ENCODE measurements around the gene SLC15A4. TPM values are rescaled to one million over a fixed set of nuclear protein-coding genes. Genes with fewer than 3 reads are reported as not detected.

The SLC15A4 gene
- total RNA-seq, 1 experiment from 2014 or later, result 14.3 TPM

DNA sequence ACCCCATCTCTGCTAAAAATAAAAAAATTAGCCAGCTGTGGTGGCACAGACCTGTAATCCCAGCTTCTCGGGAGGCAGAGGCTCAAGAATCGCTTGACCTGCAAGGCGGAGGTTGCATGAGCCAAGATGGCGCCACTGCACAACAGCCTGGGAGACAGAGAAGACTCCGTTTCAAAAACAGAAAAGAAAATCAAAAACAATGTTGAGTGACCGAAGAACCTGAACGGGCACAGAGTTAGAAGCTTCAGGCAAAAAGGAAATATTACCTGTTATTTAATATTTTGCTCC lies 33.0 kb upstream of the SLC15A4 start:
- Histone ChIP-seq H2AFZ (no peak overlapping the region), H3K4me3 (no peak overlapping the region), H3K9me2 (ENCODE audit: insufficient read depth) (no peaks in the 10 kb centered on the region), H3K79me2 (ENCODE audit: low read depth) (no peaks in the 10 kb centered on the region), H3K9me3 (ENCODE audit: insufficient read depth, low read depth) (no peaks in the 10 kb centered on the region), H4K20me1 (ENCODE audit: insufficient read depth) (no peaks in the 10 kb centered on the region), H3K27me3 (ENCODE audit: insufficient read depth, low read depth) (peaks cover 84% of the 10 kb centered on the region), H3F3A (ENCODE audit: insufficient read depth, low read depth) (no peaks in the 10 kb centered on the region), H3K36me3 (ENCODE audit: low read depth) (no peaks in the 10 kb centered on the region), H3K4me2 (no peak overlapping the region), H3K4me1 (replicated peaks; ENCODE audit: insufficient read depth) (no peaks in the 10 kb centered on the region), H3K27ac (no peak overlapping the region)
- no TSS peak for BruUV-seq (replicated peaks)
- intact Hi-C loops (cut with micrococcal nuclease; ENCODE audit: unreplicated experiment), result no loop called here
- ChIA-PET POLR2A (ENCODE audit: unreplicated experiment) (no interaction called here), CTCF (no interaction called here)
- no peak for DNase-seq
- no peak for TF ChIP-seq CTCF (conservative IDR thresholded peaks at IDR 0.05)
- no peak for TF ChIP-seq EZH2 (IDR thresholded peaks at IDR 0.05; ENCODE audit: low read depth)

GRCh38 chr12:128856035-128856790 lies 32.5 kb upstream of the SLC15A4 start:
- ChIA-PET POLR2A (ENCODE audit: unreplicated experiment) (no interaction called here), CTCF (no interaction called here)
- Histone ChIP-seq H3K27ac (no peak overlapping the region), H3K27me3 (ENCODE audit: insufficient read depth, low read depth) (peaks cover 84% of the 10 kb centered on the region), H3K4me1 (replicated peaks; ENCODE audit: insufficient read depth) (no peaks in the 10 kb centered on the region), H3K79me2 (ENCODE audit: low read depth) (no peaks in the 10 kb centered on the region), H3K9me3 (ENCODE audit: insufficient read depth, low read depth) (no peaks in the 10 kb centered on the region), H3F3A (ENCODE audit: insufficient read depth, low read depth) (no peaks in the 10 kb centered on the region), H3K9me2 (ENCODE audit: insufficient read depth) (no peaks in the 10 kb centered on the region), H2AFZ (no peak overlapping the region), H3K4me2 (no peak overlapping the region), H3K36me3 (ENCODE audit: low read depth) (no peaks in the 10 kb centered on the region), H3K4me3 (no peak overlapping the region), H4K20me1 (ENCODE audit: insufficient read depth) (no peaks in the 10 kb centered on the region)
- BruUV-seq (replicated peaks), result no TSS peak
- intact Hi-C loops (cut with micrococcal nuclease; ENCODE audit: unreplicated experiment), result no loop called here
- no peak for DNase-seq
- TF ChIP-seq EZH2 (IDR thresholded peaks at IDR 0.05; ENCODE audit: low read depth) (no peak), CTCF (conservative IDR thresholded peaks at IDR 0.05) (no peak)

GRCh38 chr12:128853600-128854197 lies 29.9 kb upstream of the SLC15A4 start:
- Histone ChIP-seq H3K79me2 (ENCODE audit: low read depth) (no peaks in the 10 kb centered on the region), H3K4me1 (replicated peaks; ENCODE audit: insufficient read depth) (no peaks in the 10 kb centered on the region), H3K9me3 (ENCODE audit: insufficient read depth, low read depth) (no peaks in the 10 kb centered on the region), H2AFZ (no peak overlapping the region), H4K20me1 (ENCODE audit: insufficient read depth) (no peaks in the 10 kb centered on the region), H3K36me3 (ENCODE audit: low read depth) (no peaks in the 10 kb centered on the region), H3K4me2 (no peak overlapping the region), H3F3A (ENCODE audit: insufficient read depth, low read depth) (no peaks in the 10 kb centered on the region), H3K9me2 (ENCODE audit: insufficient read depth) (no peaks in the 10 kb centered on the region), H3K27ac (no peak overlapping the region), H3K27me3 (ENCODE audit: insufficient read depth, low read depth) (peaks cover 81% of the 10 kb centered on the region), H3K4me3 (no peak overlapping the region)
- no peak for DNase-seq
- TF ChIP-seq CTCF (conservative IDR thresholded peaks at IDR 0.05) (no peak), EZH2 (IDR thresholded peaks at IDR 0.05; ENCODE audit: low read depth) (no peak)
- BruUV-seq (replicated peaks), result no TSS peak
- intact Hi-C loops (cut with micrococcal nuclease; ENCODE audit: unreplicated experiment), result no loop called here
- POLR2A ChIA-PET (ENCODE audit: unreplicated experiment), result no interaction called here
- CTCF ChIA-PET, result interaction anchor here (0.5 kb wide), 1 partner anchor 26 kb away, joined by 5 read pairs; no protein-coding TSS in a partner anchor
